Ureter (tissue), 1 donor: ENCODE measurements around the gene TMEM61. TPM values are rescaled to one million over a fixed set of nuclear protein-coding genes. Genes with fewer than 3 reads are reported as not detected.
"Not testable (repeated sequence)": the region's sequence is repeated elsewhere in the genome, so short reads cannot be mapped to it uniquely, and the experiment has no call there.

Experiments
- DNase-seq: peaks from one replicate; pipeline ENCODE4 v3.0.0-alpha.2; 2020; ENCODE audit warnings: low spot score
- total RNA-seq: library from RNA; stranded (reverse); gene quantifications from one replicate; pipeline ENCODE4 v1.2.4, GENCODE V29; 2023
- donor health status: DM: yes; HTN: yes; CAD: no.

TMEM61 gene
- total RNA-seq, 1 donor from 2014 or later: 1.4 TPM

GRCh38 chr1:55001311-55001710 lies 20.9 kb downstream of the TMEM61 start:
- DNase-seq: no peak

- no peak for DNase-seq
These were observed 22.3 kb downstream of the TMEM61 start for GRCh38 chr1:55002686-55003085.

GRCh38 chr1:55005351-55006140 lies 25.1 kb downstream of the TMEM61 start:
- no peak for DNase-seq

GRCh38 chr1:55006931-55007330 lies 26.5 kb downstream of the TMEM61 start:
- no peak for DNase-seq

- DNase-seq: no peak
These were observed 27.2 kb downstream of the TMEM61 start for GRCh38 chr1:55007625-55008024.

GRCh38 chr1:55010194-55010886 lies 29.9 kb downstream of the TMEM61 start:
- DNase-seq: no peak

- no peak for DNase-seq
These were observed 30.4 kb downstream of the TMEM61 start for GRCh38 chr1:55010887-55011217.

GRCh38 chr1:55012661-55013060 lies 32.2 kb downstream of the TMEM61 start:
- DNase-seq: no peak

GRCh38 chr1:55015123-55015522 lies 34.7 kb downstream of the TMEM61 start:
- DNase-seq: no peak

- no peak for DNase-seq
These were observed 35.5 kb downstream of the TMEM61 start for GRCh38 chr1:55015731-55016620.

- no peak for DNase-seq
These were observed 38.0 kb downstream of the TMEM61 start for GRCh38 chr1:55018395-55018794.

- DNase-seq: peak; percentile 85
These were observed 41.6 kb downstream of the TMEM61 start for GRCh38 chr1:55021942-55022546.

- DNase-seq: not testable (repeated sequence)
These were observed 43.7 kb downstream of the TMEM61 start for GRCh38 chr1:55024163-55024562.

GRCh38 chr1:55026682-55027081 lies 46.3 kb downstream of the TMEM61 start:
- DNase-seq: not testable (repeated sequence)

- DNase-seq: not testable (repeated sequence)
These were observed 50.7 kb downstream of the TMEM61 start for GRCh38 chr1:55031098-55031497.

GRCh38 chr1:55033265-55033614 lies 52.8 kb downstream of the TMEM61 start:
- DNase-seq: no peak

- no peak for DNase-seq
These were observed 54.2 kb downstream of the TMEM61 start for GRCh38 chr1:55034476-55035133.

- no peak for DNase-seq
These were observed 55.5 kb downstream of the TMEM61 start for GRCh38 chr1:55035904-55036303.

- DNase-seq: no peak
These were observed 57.5 kb downstream of the TMEM61 start for GRCh38 chr1:55037733-55038551.

GRCh38 chr1:55038552-55038838 lies 58.1 kb downstream of the TMEM61 start:
- no peak for DNase-seq

GRCh38 chr1:55038974-55039341 lies 58.5 kb downstream of the TMEM61 start:
- DNase-seq: no peak
